AG10803 (cell line): ENCODE results near the gene ASTN1.

Source experiments
- DNase-seq: peaks from one replicate; pipeline ENCODE4 v3.0.0; 2010; ENCODE audit warnings: low read depth
- H3K4me3 ChIP-seq: 2 replicates; pipeline ENCODE4 v1.5.1; 2011; ENCODE audit warnings: mild to moderate bottlenecking, low read length, control low read depth
- CTCF ChIP-seq: conservative IDR thresholded peaks from 2 replicates; pipeline ENCODE4 v1.5.1; 2011; ENCODE audit warnings: mild to moderate bottlenecking, low read length, control low read depth, inconsistent platforms

The ASTN1 gene

GRCh38 chr1:176829261-176829660, 335.3 kb downstream of the ASTN1 start:
- no peak for DNase-seq
- TF ChIP-seq CTCF, result no peak
- H3K4me3 ChIP-seq, result no peak overlapping the region

- peak; percentile 17 for DNase-seq
- H3K4me3 ChIP-seq, result no peak overlapping the region
- TF ChIP-seq CTCF, result no peak
Measured at GRCh38 chr1:176826265-176826664, 338.2 kb downstream of the ASTN1 start.

GRCh38 chr1:176820391-176821031, 344.0 kb downstream of the ASTN1 start:
- no peak; the same call in 1 of the 2 replicates for TF ChIP-seq CTCF
- peak; percentile 67 for DNase-seq
- no peak overlapping the region for H3K4me3 ChIP-seq

GRCh38 chr1:176816232-176816631, 348.3 kb downstream of the ASTN1 start:
- no peak overlapping the region for H3K4me3 ChIP-seq
- no peak for DNase-seq
- no peak for TF ChIP-seq CTCF

GRCh38 chr1:176815621-176816020, 348.9 kb downstream of the ASTN1 start:
- no peak overlapping the region for H3K4me3 ChIP-seq
- no peak for DNase-seq
- no peak for TF ChIP-seq CTCF

- no peak for DNase-seq
- no peak for TF ChIP-seq CTCF
- no peak overlapping the region for H3K4me3 ChIP-seq
Measured at GRCh38 chr1:176811511-176812288, 352.8 kb downstream of the ASTN1 start.

GRCh38 chr1:176809292-176809691, 355.2 kb downstream of the ASTN1 start:
- DNase-seq, result no peak
- H3K4me3 ChIP-seq, result no peak overlapping the region
- no peak for TF ChIP-seq CTCF
